MM.1S (cell line): Measurements from ENCODE around the gene SH3D19.

ENCODE experiments used
- DNase-seq: peaks from one replicate; pipeline ENCODE4 v3.0.0-alpha.2; 2015
- H2AFZ ChIP-seq: fragments of 300-600 bp; sonication (generic); 2 replicates; pipeline ENCODE4 v1.6.0; 2016; ENCODE audit warnings: antibody characterized with exemption, low read length
- H3F3A ChIP-seq: fragments of 300-600 bp; sonication (generic); 2 replicates; pipeline ENCODE4 v1.6.1; 2016; ENCODE audit warnings: mild to moderate bottlenecking, antibody characterized with exemption, low read length, moderate library complexity, mixed read lengths; ENCODE audit not compliant: insufficient read depth
- H3K27ac ChIP-seq: fragments of 300-600 bp; sonication (generic); 2 replicates; pipeline ENCODE4 v1.5.1; 2016; ENCODE audit warnings: mild to moderate bottlenecking, low read length
- H3K27me3 ChIP-seq: fragments of 300-600 bp; sonication (generic); replicated peaks from 2 replicates; pipeline ENCODE4 v1.6.0; 2016; ENCODE audit warnings: low read length; ENCODE audit not compliant: insufficient read depth
- H3K36me3 ChIP-seq: fragments of 300-600 bp; sonication (generic); replicated peaks from 2 replicates; pipeline ENCODE4 v1.6.1; 2016; ENCODE audit warnings: mild to moderate bottlenecking, low read length, mixed read lengths; ENCODE audit not compliant: insufficient read depth
- H3K4me1 ChIP-seq: fragments of 300-600 bp; sonication (generic); 2 replicates; pipeline ENCODE4 v1.6.1; 2016; ENCODE audit warnings: low read length, mixed read lengths
- H3K4me2 ChIP-seq: fragments of 300-600 bp; sonication (generic); 2 replicates; pipeline ENCODE4 v1.6.0; 2016; ENCODE audit warnings: low read depth, low read length
- H3K4me3 ChIP-seq: fragments of 300-600 bp; sonication (generic); 2 replicates; pipeline ENCODE4 v1.5.1; 2016; ENCODE audit warnings: low read length, mixed read lengths
- H3K79me2 ChIP-seq: fragments of 300-600 bp; sonication (generic); 2 replicates; pipeline ENCODE4 v1.6.1; 2016; ENCODE audit warnings: mixed run types, low read length, mixed read lengths
- H3K9ac ChIP-seq: fragments of 300-600 bp; sonication (generic); 2 replicates; pipeline ENCODE4 v1.6.1; 2016; ENCODE audit warnings: low read length, mixed read lengths
- H3K9me2 ChIP-seq: fragments of 300-600 bp; sonication (generic); replicated peaks from 2 replicates; pipeline ENCODE4 v1.6.1; 2016; ENCODE audit warnings: mild to moderate bottlenecking, low read length, mixed read lengths; ENCODE audit not compliant: insufficient read depth
- H3K9me3 ChIP-seq: fragments of 300-600 bp; sonication (generic); replicated peaks from 2 replicates; pipeline ENCODE4 v1.6.1; 2016; ENCODE audit warnings: mild to moderate bottlenecking, low read length, mixed read lengths; ENCODE audit not compliant: insufficient read depth
- H4K20me1 ChIP-seq: fragments of 300-600 bp; sonication (generic); 2 replicates; pipeline ENCODE4 v1.6.1; 2016; ENCODE audit warnings: mild to moderate bottlenecking, low read length, moderate library complexity, mixed read lengths; ENCODE audit not compliant: insufficient read depth
- EZH2 ChIP-seq: fragments of 300-600 bp; sonication (generic); optimal IDR thresholded peaks from 2 replicates; pipeline ENCODE3; 2017; ENCODE audit warnings: low read depth, mild to moderate bottlenecking, antibody characterized with exemption, low read length, mixed read lengths
- EZH2phosphoT487 ChIP-seq: fragments of 300-600 bp; sonication (generic); IDR thresholded peaks from 2 replicates; pipeline ENCODE4 v1.6.1; 2018; ENCODE audit warnings: antibody characterized with exemption, low read length
- TF ChIP-seq, protein P1 (sequence below): fragments of 300-600 bp; sonication (generic); IDR thresholded peaks from 2 replicates; pipeline ENCODE4 v1.5.1; 2016; ENCODE audit warnings: antibody characterized with exemption, low read length, mixed read lengths

Gene SH3D19

DNA sequence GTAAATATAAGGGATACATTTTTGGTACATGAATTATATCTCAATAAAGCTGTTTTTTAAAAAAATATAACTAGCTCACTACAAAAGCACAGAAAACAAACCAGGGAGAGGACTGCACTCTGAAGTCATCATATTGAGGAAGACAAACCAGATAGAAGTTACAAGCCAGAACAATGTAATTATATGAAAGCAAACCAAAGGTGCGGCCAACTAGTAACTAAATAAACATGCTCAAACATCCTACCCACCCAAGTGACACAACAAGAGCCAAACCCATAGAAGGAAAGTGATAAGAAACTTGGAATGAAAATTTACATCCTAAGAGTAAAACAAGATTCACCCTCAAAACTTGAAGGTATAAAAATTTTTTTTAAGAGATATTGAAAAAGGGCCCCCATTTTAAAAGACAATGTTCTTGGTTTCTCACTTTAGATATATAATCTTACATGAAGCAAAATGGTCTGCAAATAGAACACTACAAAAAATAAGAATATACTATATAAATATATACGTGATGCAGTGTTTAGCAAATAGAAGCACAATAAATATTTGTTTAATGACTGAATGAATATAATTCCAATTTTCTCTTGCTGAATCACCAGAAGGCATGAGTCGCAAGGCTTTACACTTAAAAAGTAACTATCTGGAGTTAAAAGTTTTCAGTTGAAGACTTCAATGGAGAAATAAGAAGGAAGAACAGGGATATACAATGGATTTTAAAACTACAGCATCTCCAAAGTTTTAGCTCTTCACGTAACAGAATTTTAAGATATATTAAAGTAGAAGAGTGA is 4.0 kb upstream of the SH3D19 start:
- TF ChIP-seq EZH2phosphoT487 (no peak), EZH2 (no peak)
- TF ChIP-seq, protein P1, sequence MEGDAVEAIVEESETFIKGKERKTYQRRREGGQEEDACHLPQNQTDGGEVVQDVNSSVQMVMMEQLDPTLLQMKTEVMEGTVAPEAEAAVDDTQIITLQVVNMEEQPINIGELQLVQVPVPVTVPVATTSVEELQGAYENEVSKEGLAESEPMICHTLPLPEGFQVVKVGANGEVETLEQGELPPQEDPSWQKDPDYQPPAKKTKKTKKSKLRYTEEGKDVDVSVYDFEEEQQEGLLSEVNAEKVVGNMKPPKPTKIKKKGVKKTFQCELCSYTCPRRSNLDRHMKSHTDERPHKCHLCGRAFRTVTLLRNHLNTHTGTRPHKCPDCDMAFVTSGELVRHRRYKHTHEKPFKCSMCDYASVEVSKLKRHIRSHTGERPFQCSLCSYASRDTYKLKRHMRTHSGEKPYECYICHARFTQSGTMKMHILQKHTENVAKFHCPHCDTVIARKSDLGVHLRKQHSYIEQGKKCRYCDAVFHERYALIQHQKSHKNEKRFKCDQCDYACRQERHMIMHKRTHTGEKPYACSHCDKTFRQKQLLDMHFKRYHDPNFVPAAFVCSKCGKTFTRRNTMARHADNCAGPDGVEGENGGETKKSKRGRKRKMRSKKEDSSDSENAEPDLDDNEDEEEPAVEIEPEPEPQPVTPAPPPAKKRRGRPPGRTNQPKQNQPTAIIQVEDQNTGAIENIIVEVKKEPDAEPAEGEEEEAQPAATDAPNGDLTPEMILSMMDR = no peak
- Histone ChIP-seq H3K27ac (no peak overlapping the region), H3K79me2 (no peaks in the 10 kb centered on the region), H2AFZ (no peak overlapping the region), H3K9ac (no peak overlapping the region), H3K9me2 (no peaks in the 10 kb centered on the region), H3K4me1 (peaks cover 16% of the 10 kb centered on the region), H3K27me3 (peaks cover 4% of the 10 kb centered on the region; the same call in 1 of the 2 replicates), H3F3A (peaks cover 8% of the 10 kb centered on the region), H4K20me1 (no peaks in the 10 kb centered on the region), H3K36me3 (no peaks in the 10 kb centered on the region), H3K9me3 (no peaks in the 10 kb centered on the region), H3K4me3 (no peak overlapping the region), H3K4me2 (no peak overlapping the region)
- DNase-seq = no peak

GRCh38 chr4:151325949-151326246 is 493 bp upstream of the SH3D19 start:
- H3K9ac ChIP-seq = no peak overlapping the region
- peak overlapping the region; percentile 86 for H2AFZ ChIP-seq
- no peak for DNase-seq
- H3K27me3 ChIP-seq = peaks cover 9% of the 10 kb centered on the region; the same call in 1 of the 2 replicates
- H3F3A ChIP-seq = no peaks in the 10 kb centered on the region
- TF ChIP-seq EZH2phosphoT487 (no peak), EZH2 (no peak)
- TF ChIP-seq, protein P1 = no peak
- no peaks in the 10 kb centered on the region for H4K20me1 ChIP-seq
- H3K9me2 ChIP-seq = no peaks in the 10 kb centered on the region
- no peak overlapping the region for H3K27ac ChIP-seq
- H3K79me2 ChIP-seq = no peaks in the 10 kb centered on the region
- H3K9me3 ChIP-seq = no peaks in the 10 kb centered on the region
- H3K36me3 ChIP-seq = no peaks in the 10 kb centered on the region
- peak overlapping the region; percentile 56; the same call in 1 of the 2 replicates for H3K4me3 ChIP-seq
- peak overlapping the region; percentile 79; the same call in 1 of the 2 replicates for H3K4me2 ChIP-seq
- peaks cover 2% of the 10 kb centered on the region; the same call in 1 of the 2 replicates for H3K4me1 ChIP-seq

- H3K9me3 ChIP-seq = no peaks in the 10 kb centered on the region
- TF ChIP-seq, protein P1 = no peak
- no peak for DNase-seq
- peak overlapping the region; percentile 53 for H3K4me3 ChIP-seq
- H3K36me3 ChIP-seq = no peaks in the 10 kb centered on the region
- H3F3A ChIP-seq = no peaks in the 10 kb centered on the region
- H3K4me2 ChIP-seq = peak overlapping the region; percentile 86
- peak overlapping the region; percentile 53 for H2AFZ ChIP-seq
- no peaks in the 10 kb centered on the region for H3K4me1 ChIP-seq
- H3K27me3 ChIP-seq = peaks cover 9% of the 10 kb centered on the region; the same call in 1 of the 2 replicates
- no peaks in the 10 kb centered on the region for H4K20me1 ChIP-seq
- no peaks in the 10 kb centered on the region for H3K9me2 ChIP-seq
- no peak overlapping the region for H3K9ac ChIP-seq
- no peak overlapping the region for H3K27ac ChIP-seq
- no peaks in the 10 kb centered on the region for H3K79me2 ChIP-seq
Measured at GRCh38 chr4:151324752-151325110, 674 bp downstream of the SH3D19 start.
